Occipital lobe (tissue), 2 donors: ENCODE results near the gene LSAMP. TPM values are rescaled to one million over a fixed set of nuclear protein-coding genes. Genes with fewer than 3 reads are reported as not detected.

Experiments used
- DNase-seq: peaks from one replicate; lab custom pipeline; 2025; lab: John Stamatoyannopoulos, UW
- total RNA-seq: library from RNA; depleted of rRNA; stranded (reverse); fragments of >200 nt; gene quantifications from one replicate; pipeline ENCODE4 v1.2.3, GENCODE V29; 2014

The LSAMP gene
- total RNA-seq, 1 donor from 2014 or later: 47.3 TPM

DNA sequence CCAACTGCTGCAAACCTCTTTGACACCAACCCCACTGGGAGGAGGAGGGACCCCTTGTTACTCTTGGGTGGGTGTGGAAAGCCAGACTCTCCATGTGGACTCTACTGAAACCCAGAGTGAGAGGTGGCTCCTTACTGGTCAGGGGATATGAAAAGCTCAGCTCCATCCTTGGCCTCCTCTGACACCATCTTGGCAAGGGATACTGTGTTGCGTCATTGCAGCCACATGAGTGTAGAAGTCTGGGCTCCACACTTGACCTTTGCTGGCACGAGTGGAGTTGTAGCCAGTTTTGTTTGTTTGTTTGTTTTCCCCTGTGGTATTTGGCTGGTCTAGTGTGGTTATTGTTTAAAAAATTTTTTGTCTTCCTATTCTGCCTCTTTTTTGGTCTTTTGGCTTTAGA, 532.9 kb downstream of the LSAMP start:
- no peak for DNase-seq

DNA sequence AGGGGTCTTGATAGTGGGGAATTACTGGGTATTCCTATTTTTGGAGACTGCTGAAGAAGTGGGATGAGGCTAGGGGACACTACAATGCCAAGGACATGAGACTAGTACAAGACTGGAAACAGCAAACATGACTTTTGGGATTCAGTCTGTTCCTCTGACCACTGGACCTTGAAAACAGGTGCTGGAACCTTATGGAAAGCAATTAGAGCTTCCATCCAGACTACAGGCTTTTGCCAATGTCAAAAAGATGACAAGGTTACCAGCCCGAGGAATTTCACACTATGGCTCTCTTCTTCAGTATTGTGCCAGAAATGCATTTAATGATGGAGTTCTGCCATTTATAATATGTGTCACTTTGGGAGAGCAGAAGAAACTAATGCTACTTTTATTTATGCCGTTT, 539.4 kb downstream of the LSAMP start:
- DNase-seq: no peak

DNA sequence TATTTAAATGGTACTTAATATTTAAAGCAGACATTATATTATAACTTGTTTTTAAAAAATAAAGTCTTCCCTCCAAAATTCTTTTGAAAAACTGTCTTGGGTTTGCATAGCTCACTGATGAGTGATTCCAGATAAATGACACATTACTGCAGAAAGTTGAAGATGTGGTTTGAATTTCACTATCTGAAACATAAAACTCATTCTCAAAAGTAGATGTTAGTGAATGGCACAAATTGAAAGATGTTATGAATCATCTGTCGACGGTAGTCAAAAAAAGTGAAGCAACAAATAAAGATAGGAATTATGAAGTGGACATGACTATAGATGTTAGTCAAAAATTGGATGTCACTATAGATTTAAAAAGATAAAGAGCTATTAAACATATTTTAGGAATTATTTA, 541.4 kb downstream of the LSAMP start:
- DNase-seq: no peak

DNA sequence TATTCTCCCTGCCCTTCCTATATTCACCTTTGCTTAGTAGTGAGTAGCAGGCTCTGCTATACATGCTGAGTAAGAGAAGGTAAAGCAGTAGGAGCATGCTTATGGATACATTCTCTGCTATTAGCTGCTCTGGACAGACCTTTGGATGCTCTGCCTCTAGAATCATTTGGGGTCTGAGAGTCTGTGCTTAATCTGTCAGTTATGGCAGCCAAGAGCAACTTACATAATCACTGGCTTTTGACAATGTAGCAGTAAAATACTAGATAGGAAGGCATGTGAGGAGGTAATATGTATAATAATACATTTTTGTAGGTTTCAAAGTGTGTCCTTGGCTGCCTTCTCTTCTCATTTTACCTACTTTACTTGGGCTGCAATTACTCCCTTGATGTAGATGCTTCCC, 544.3 kb downstream of the LSAMP start:
- no peak for DNase-seq

DNA sequence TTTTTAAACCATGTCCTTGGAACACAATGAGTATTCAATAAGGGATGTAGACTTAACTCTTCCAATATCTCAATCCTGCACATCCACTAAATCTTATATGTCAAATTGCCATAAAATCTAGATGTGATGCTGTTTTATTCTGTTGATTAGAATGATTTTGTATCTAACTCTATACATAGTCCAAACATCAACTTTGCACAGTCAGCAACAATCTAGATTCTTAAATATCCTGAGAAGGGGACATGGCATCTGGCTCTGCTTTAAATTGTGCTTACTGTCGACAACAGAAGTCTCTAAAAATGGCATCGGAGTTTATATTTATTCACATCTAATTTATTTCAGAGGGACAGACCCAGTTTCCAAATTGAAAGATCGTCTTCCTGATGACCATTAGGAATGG, 545.8 kb downstream of the LSAMP start:
- no peak for DNase-seq

DNA sequence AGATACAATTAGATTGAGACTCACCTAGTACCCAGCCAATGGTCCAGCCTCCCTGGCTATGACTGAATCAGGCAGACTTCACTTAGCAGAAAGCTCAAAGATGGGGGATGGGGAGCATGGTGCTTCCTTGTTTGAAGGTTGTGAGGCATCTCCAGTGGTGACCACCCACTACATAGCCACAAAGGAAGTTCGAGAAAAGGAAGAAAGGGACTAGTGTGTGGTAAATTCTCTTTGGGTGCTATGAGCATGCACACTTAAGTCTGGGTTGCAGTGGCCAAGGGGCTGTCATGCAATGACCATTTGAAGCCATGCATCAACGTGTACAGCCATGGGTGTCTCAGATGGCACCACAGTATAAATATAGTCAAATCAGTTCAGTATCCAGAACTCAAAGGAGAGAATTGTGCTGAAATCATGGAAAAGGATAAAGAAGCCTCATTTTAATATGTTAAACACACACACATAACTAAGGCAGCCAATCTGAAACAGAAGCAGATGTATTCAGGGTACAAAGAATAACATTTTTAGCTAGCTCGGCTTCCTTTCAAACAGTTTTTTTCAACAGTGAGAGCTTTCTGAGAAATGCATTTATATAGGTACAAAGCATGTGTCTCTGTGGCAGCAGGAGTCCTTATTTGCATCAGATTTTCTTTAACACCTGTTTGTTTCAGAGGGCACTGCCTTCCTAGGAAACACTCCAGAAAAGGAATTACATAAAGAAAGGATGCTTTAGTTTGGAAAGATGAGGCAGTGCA, 546.5 kb downstream of the LSAMP start:
- no peak for DNase-seq

DNA sequence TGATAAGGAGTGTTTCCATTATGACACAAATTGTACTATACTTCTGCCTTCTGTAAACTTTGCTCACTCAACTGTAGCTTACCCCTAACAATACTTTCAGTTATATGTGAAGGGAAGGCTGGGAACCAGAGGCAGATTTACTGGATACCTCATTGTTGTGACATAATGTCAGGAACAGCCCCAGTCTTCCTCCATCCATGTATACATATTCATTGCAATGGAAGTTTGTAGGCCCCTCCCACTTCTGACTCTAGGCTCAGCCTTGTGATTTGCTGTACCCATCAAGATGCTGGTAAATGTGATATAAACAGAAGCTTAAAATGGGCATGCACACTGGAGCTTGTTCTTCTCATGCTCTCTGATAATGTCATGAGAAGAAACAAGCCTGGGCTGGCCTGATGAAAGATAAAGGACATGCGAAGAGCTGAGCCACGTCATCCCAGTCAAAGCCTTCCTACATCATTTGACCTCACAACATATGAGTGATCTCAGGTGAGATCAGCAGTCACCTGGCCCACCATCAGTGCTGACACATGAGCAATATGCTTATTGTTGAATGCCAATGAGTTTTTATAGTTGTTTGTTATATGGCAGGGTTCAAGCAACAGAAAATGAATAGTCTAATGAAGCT, 554.2 kb downstream of the LSAMP start:
- no peak for DNase-seq

DNA sequence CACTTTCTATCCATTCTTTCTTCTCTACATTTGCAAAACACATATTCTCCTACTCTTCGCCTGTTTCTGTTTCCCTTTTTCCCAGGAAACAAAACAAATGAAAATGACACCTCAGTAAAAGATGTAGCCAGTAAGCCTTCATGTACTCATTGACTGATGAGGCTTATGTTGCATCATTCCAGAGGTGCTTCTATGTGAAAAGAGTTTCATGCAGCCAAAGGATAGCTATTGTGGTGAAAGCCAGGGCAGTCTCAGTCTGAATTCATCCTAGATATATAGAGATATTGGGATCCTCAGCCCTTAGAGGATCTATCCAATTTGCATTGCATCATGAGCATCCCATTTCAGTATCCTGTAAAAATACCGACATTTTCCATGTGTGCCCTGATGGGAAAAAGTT, 554.7 kb downstream of the LSAMP start:
- no peak for DNase-seq

DNA sequence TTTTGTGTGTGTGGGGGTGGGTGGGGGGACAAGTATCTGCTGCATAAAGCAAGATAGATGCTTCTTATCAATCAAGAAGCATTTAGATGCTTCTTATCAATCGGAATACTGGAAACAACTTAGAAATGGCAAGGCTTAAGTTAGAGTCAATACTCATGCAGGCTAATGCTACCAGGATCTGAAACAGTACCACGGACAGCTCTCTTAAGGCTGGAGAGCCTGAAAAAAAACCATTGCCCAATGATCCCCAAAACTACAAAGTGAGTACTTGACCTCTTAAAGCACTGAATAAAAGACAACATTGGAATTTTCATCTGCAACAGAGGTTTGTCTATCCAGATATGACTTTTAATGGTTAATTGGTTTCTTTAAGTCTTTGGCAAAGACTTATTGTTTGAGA, 559.7 kb downstream of the LSAMP start:
- DNase-seq: no peak

DNA sequence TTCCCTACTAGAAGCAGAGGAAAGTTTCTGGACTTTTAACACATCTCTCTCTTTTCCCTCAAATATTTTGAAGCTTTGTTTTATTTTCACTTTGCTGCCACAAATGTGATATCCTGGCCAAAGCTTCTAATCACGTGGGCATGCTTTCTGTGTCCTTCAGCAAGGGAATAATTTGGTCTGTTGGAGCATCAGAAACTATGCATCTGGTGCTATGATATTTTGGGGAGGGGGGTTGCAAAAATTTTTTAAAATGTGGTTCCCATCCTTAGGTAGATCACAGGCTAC, 567.7 kb downstream of the LSAMP start:
- no peak for DNase-seq

DNA sequence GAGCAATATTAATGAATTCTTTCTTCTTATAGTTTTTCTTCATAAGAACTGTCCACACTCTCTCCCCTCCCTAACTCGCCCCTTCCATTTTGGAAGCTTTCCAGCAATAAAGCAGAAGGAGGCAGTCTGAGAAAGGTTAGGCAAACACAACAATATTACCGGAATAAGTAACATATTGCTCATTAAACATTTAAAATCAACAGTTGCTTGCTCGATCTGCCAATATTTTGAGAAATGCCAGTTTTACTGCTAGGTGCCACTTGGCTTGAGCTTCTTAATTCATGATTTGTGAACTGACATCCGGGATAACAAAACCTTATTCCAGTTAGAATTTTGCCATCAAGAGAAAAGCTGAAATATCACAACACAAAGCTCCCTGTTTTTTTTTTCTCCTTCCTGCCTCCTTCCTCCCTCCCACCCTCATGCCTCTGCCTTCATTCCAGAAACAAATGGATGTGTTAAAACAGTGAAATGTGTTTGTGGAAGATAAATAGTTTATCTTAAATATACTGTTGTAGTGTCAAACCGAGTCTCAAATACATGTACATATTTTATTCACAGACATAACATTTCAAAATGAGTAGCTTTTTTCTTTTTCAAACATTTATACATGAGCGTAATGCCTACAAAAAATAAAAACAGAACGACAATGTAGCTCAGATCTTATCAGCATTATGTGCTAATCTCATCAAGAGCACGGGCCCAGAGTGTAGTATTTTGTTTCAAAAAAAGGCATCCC, 568.2 kb downstream of the LSAMP start:
- no peak for DNase-seq

DNA sequence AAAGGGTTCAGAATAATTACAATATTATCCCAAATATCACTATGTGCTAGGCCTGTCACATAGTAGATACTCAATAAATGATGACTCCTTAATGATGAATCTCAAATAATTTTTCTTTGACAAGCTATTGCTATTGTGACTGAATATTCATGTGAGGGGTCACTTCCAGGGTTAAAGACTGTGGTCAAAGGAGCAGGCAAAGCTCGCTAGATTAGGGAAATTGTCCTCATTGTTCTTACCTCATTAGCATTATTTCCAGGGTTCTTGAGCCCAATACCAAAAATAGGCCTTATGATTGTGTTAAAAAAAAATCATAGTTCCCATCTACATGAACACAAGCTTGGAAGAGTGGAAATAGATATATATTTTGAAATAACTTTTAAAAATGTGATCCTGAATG, 569.8 kb downstream of the LSAMP start:
- DNase-seq: no peak

DNA sequence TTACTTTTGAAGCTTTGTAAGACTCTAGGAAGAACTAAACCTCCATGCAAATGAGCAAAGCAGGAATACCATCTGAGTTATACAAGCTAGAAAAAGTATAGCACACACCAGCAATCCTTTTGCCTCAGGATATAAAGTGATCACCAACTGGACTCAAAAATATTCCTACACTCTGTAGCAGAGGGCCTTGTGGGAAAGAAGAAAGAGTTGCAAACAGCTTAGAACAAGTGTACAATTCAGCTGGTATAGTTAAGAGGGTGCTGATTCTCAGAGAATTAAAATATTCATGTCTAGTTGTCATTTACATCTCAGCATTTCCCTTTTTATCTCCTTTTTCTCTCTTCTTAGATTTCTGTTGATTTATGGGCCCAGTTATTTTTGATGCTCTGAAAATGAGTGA, 573.6 kb downstream of the LSAMP start:
- DNase-seq: no peak

DNA sequence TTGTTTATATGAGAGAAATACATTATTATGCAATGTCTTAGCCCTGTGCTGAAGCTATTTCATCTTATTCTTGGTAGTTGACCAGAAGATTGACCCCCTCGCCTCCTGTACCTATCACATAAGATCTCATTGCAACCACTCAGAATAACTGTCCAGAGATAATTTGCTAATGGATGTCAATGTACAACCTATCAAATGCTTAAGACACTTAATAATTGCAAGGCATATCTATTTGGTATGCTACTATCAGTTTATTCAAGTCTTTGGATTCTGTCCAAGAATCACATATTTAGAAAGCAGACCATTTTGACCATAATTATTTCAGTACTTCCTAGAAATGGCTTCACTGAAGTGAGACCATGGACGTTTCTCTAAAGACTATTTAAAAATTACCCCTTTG, 580.4 kb downstream of the LSAMP start:
- no peak for DNase-seq

DNA sequence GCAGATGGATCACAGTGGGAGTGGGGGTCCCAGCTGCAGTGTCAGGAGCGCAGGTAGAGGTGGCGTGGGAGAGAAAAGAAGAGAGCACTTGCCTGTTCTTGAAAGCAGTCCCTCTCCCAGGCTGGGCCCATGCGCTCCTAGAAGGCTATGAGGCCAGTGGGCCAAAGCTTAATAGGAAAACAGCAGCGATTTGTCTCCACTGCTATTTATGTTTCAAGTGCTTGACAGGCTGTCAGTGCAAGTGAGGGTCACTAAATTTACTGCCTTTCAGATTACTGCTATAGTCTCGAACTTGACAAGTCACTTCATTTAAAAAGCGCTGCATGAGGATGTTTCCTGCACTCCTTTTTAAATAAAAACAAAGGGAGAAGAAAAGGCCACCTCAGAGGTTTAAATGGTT, 582.4 kb downstream of the LSAMP start:
- DNase-seq: no peak

DNA sequence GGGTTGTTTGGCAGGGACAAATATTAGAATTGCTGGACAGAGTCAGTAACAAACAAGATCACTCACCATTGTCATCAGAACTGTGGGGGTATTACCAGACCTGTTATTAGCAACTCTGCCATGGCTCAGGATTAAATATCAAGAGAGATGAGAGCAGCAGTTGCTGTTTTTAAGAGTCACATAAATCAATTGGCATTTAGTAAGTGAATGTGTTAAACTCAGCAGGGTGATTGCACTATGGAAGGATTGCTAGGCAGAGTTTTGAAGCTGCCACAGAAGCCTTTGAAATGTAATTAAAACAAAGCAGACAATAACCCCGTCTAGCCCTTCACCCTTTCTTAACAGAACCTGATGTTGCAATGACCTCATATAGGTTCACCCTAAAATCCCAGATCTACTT, 583.2 kb downstream of the LSAMP start:
- no peak for DNase-seq

DNA sequence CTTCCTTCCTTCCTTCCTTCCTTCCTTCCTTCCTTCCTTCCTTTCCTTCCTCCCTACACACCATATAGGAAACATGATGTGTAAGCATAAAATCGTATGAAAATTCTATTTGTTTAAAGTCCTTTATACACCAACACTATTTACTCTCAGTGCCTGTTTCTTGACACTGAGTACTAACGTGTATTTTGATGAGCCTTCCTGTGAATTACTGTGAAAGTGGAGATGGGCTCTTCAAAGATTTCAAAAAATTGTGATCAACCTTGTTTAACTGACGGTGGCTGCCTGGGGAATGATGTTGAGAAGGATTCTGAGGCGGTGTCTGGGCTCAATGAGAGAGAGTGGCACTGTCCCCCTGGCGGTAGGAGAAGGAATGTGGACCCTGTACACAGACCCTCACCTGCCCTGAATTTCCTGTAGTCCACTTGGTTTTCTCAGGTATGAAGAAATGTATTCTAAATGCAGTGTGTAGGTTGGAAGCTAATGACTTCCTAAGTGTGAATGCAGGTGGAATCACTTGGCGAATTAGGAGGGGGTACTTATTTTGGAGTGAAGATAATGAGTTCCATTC, 584.0 kb downstream of the LSAMP start:
- DNase-seq: no peak

DNA sequence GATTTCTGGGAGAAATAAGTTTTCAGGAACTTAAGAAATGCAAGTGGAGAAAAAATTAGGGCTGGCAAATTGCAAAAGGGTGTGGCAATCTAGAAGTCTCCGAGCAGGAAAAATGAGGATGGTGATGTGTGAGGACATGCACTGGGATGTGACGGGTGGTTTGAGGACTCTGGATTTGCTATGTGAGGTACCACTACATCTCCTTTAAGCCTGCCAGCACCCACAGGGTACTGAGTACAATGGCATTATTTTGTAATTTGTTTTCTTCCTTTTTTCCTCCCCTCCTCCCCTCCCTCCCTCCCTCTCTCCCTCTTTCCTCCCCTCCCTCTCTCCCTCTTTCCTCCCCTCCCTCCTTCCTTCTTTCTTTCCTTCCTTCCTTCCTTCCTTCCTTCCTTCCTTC, 584.5 kb downstream of the LSAMP start:
- DNase-seq: no peak

DNA sequence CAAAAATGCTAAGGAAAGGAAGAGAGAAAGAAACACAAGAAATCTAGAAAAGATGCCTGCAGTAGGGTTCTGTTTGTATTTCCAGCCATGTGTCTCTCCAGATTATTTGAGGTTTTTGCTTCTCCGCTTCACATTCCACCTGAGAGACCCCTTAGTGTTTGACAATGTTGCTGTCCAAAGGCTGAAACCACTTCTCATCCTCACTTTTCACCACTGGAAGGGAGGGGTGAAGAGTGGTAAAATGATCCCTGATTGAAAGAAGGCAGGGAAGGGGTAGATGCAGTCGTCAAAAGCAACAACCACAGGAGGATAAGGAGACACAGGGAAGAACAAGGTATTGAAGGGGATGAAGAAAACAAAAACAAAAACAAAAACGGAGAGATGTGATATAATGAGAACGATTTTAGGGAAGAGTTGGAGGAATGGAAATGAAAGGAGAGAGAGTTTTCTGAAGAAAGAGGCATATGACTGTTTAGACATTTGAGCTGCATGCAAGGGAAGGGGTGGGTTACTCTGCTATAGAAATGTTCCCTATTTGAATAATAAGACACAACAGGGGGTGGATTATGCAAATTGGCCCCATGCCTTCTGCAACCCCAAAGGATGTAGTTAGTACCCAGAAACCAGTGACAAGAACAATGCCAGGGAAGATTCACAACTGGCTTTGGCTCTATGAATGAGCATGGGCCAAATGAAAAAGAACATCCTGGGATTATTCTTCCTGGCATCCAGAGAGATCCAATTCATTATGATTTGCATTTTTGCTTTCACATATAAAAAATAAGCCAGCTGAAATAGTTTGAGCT, 586.1 kb downstream of the LSAMP start:
- no peak for DNase-seq

DNA sequence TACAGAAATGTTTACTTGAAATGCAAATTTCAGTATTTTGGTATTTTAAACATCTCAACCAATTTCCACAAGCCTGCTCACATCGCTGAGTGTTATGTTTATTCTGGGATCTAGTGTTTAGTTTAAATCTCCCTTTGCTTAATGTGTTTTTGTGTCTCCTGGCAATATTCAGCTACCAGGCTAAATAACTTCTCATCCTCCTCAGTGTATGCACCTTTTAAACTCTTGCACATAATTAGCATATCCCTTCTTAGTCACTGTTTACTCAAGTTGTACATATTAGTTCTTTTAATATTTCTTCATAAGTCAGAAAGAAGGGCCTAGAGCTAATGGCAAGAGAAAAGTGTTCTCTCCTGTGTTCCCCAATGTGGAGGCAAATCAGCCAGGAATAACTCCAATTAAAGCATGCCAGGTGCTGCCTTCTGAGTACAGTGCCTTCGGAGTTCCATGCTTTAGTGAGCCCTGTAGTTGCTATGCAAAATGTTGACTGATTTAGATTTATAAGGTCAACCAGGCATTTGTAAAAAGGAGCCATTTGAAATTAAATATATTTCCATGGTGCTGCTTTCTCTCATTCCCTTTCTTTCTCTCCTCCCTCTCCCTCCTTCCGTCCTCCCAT, 587.7 kb downstream of the LSAMP start:
- DNase-seq: no peak

DNA sequence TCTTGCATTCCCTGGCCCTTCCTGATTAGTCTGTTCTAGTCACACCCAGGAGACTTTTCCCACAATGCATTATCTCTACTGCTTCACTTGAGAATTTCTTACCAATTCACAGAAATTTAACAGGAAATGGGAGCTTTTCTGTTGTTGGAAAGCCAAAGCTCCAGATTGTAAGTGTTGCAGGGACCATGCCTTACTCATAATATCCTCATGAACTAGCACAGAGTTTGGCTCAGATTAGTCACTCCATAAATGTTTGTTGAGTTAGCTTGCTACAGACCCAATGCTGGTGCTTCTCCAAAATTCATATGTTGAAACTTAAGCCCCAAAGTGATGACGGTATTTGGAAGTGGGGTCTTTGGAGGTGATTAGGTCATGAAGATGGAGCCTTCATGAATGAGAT, 589.4 kb downstream of the LSAMP start:
- DNase-seq: no peak
